Astrocyte of the spinal cord (primary cell): ENCODE measurements around the gene ADTRP.

Source experiments
- DNase-seq: peaks from one replicate; pipeline ENCODE4 v3.0.0; 2011; ENCODE audit warnings: low read depth, low spot score
- H3K4me3 ChIP-seq: 2 replicates; pipeline ENCODE4 v1.5.1; 2011; ENCODE audit warnings: low read depth, mild to moderate bottlenecking, low read length, moderate library complexity
- CTCF ChIP-seq: IDR thresholded peaks from 2 replicates; pipeline ENCODE4 v1.5.1; 2012; ENCODE audit warnings: low read depth, mild to moderate bottlenecking, low read length, inconsistent platforms
- in situ Hi-C: cut with HindIII; loops from 2 replicates; pipeline ENCODE4 v1.10.0; 2017; ENCODE audit warnings: low sequenced_read_pairs

The ADTRP gene

DNA sequence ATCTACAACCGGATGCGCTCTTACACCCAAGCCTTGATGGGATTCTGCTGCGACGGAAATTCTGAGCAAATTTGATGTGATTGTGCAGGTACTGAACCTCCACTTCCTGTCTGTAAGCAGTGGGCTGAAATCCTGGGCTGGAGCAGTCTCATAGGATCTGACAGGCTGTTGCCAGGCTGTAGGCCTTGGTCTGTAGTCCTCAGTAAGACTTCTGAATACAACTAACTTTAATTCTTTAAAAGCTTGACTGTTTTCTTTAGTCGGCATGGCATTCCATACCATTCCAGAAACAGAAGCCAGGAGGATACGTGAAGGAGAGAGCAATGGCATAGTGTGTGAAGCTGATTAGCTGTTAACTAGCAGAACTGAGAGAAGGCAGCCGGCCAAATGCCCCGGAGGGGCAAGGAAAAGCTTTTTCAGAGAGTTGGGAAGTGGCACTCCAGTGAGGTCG lies 68.3 kb downstream of the ADTRP start:
- no peak for TF ChIP-seq CTCF
- no peak overlapping the region for H3K4me3 ChIP-seq
- DNase-seq: no peak
- in situ Hi-C loops: no loop called here

- no peak for TF ChIP-seq CTCF
- no peak for DNase-seq
- H3K4me3 ChIP-seq: no peak overlapping the region
- in situ Hi-C loops: no loop called here
Measured at GRCh38 chr6:11706171-11706570, 72.4 kb downstream of the ADTRP start.

GRCh38 chr6:11705483-11705882 lies 73.1 kb downstream of the ADTRP start:
- no peak overlapping the region for H3K4me3 ChIP-seq
- no peak for TF ChIP-seq CTCF
- no peak for DNase-seq
- in situ Hi-C loops: no loop called here

- no peak for DNase-seq
- no peak for TF ChIP-seq CTCF
- in situ Hi-C loops: no loop called here
Measured at GRCh38 chr6:11705069-11705468, 73.5 kb downstream of the ADTRP start.

GRCh38 chr6:11703725-11704124 lies 74.9 kb downstream of the ADTRP start:
- no peak for TF ChIP-seq CTCF
- in situ Hi-C loops: no loop called here
- no peak for DNase-seq
- no peak overlapping the region for H3K4me3 ChIP-seq

More at GRCh38 chr6:11705069-11705468, 73.5 kb downstream of the ADTRP start:
- H3K4me3 ChIP-seq: no peak overlapping the region

GRCh38 chr6:11702500-11703130 lies 76.0 kb downstream of the ADTRP start:
- no peak for TF ChIP-seq CTCF
- no peak overlapping the region for H3K4me3 ChIP-seq
- in situ Hi-C loops: no loop called here
- DNase-seq: peak; percentile 47
